Stimulated activated CD4-positive, alpha-beta T cell treated with anti-CD3 and anti-CD28 coated beads, Interleukin-15, amount 100 ng/mL, for 24 hours (primary cell): Measurements from ENCODE around the gene RPL38.

ENCODE experiments used
- DNase-seq: peaks from one replicate; pipeline ENCODE4 v3.0.0-alpha.2; 2020

The RPL38 gene

GRCh38 chr17:74203439-74204240, at the start of gene RPL38:
RPL38 (plus strand) TSS chr17:74203678; CDS start chr17:74203956, 278 bp downstream.
- peak; percentile 98 for DNase-seq

GRCh38 chr17:74153821-74154430, 49.6 kb upstream of the RPL38 start:
- DNase-seq, result no peak

- no peak for DNase-seq
Observed at GRCh38 chr17:74156878-74157277, 46.6 kb upstream of the RPL38 start.

- DNase-seq, result no peak
Observed at GRCh38 chr17:74157366-74157765, 46.1 kb upstream of the RPL38 start.

GRCh38 chr17:74158761-74159160, 44.7 kb upstream of the RPL38 start:
- DNase-seq, result no peak

- no peak for DNase-seq
Observed at GRCh38 chr17:74159226-74159840, 44.1 kb upstream of the RPL38 start.

- no peak for DNase-seq
Observed at GRCh38 chr17:74160656-74161502, 42.6 kb upstream of the RPL38 start.

GRCh38 chr17:74161503-74161875, 42.0 kb upstream of the RPL38 start:
- no peak for DNase-seq

- DNase-seq, result no peak
Observed at GRCh38 chr17:74163271-74163821, 40.1 kb upstream of the RPL38 start.

- no peak for DNase-seq
Observed at GRCh38 chr17:74163836-74164235, 39.6 kb upstream of the RPL38 start.

- DNase-seq, result no peak
Observed at GRCh38 chr17:74164446-74165045, 38.9 kb upstream of the RPL38 start.

- no peak for DNase-seq
Observed at GRCh38 chr17:74165797-74166365, 37.6 kb upstream of the RPL38 start.

GRCh38 chr17:74170924-74171323, 32.6 kb upstream of the RPL38 start:
- no peak for DNase-seq

GRCh38 chr17:74172700-74173099, 30.8 kb upstream of the RPL38 start:
- DNase-seq, result no peak

GRCh38 chr17:74176546-74177001, 26.9 kb upstream of the RPL38 start:
- peak; percentile 66 for DNase-seq

GRCh38 chr17:74177018-74177450, 26.4 kb upstream of the RPL38 start:
- no peak for DNase-seq

- DNase-seq, result no peak
Observed at GRCh38 chr17:74179576-74179975, 23.9 kb upstream of the RPL38 start.

GRCh38 chr17:74180336-74180735, 23.1 kb upstream of the RPL38 start:
- no peak for DNase-seq

- DNase-seq, result no peak
Observed at GRCh38 chr17:74181341-74181740, 22.1 kb upstream of the RPL38 start.

GRCh38 chr17:74182041-74182723, 21.3 kb upstream of the RPL38 start:
- no peak for DNase-seq

- DNase-seq, result no peak
Observed at GRCh38 chr17:74183411-74183810, 20.1 kb upstream of the RPL38 start.
